SK-N-SH treated with all-trans-retinoic acid at 6 μM for 48 hours (cell line): Measurements from ENCODE around the gene AAK1.

Experiments used
- ARNTL ChIP-seq: fragments of 450-650 bp; formaldehyde crosslinking; IDR thresholded peaks from 2 replicates; pipeline ENCODE4 v1.5.0; 2020; ENCODE audit warnings: low read depth, mild to moderate bottlenecking, moderate library complexity, borderline replicate concordance
- BACH2 ChIP-seq: fragments of 250-450 bp; sonication (Bioruptor Pico); IDR thresholded peaks from 2 replicates; pipeline ENCODE4 v1.9.0; 2021; ENCODE audit warnings: mild to moderate bottlenecking, borderline replicate concordance
- CREB5 ChIP-seq: fragments of 250-450 bp; sonication (Bioruptor Pico); IDR thresholded peaks from 2 replicates; pipeline ENCODE4 v1.5.1; 2020; ENCODE audit warnings: low read depth, mild to moderate bottlenecking, moderate library complexity
- GLIS3 ChIP-seq: fragments of 250-450 bp; sonication (Bioruptor Pico); IDR thresholded peaks from 2 replicates; pipeline ENCODE4 v1.5.0; 2020; ENCODE audit warnings: mild to moderate bottlenecking, moderate library complexity
- ISL1 ChIP-seq: fragments of 250-450 bp; sonication (Bioruptor Pico); IDR thresholded peaks from 2 replicates; pipeline ENCODE4 v2.1.2; 2022; ENCODE audit warnings: mild to moderate bottlenecking, moderate library complexity
- PATZ1 ChIP-seq: fragments of 250-450 bp; sonication (Bioruptor Pico); IDR thresholded peaks from 2 replicates; pipeline ENCODE4 v1.8.0; 2020; ENCODE audit warnings: mild to moderate bottlenecking, moderate library complexity, borderline replicate concordance
- POU6F1 ChIP-seq: fragments of 250-450 bp; sonication (Bioruptor Pico); IDR thresholded peaks from 2 replicates; pipeline ENCODE4 v1.8.0; 2021; ENCODE audit warnings: low read depth, mild to moderate bottlenecking, moderate library complexity, borderline replicate concordance
- RARB ChIP-seq: fragments of 250-450 bp; sonication (Bioruptor Pico); IDR thresholded peaks from 2 replicates; pipeline ENCODE4 v1.8.0; 2021; ENCODE audit warnings: mild to moderate bottlenecking, moderate library complexity
- SNAI2 ChIP-seq: fragments of 250-450 bp; sonication (Bioruptor Pico); IDR thresholded peaks from 2 replicates; pipeline ENCODE4 v1.5.0; 2020; ENCODE audit warnings: mild to moderate bottlenecking, moderate library complexity
- TCF4 ChIP-seq: fragments of 250-450 bp; sonication (Bioruptor Pico); IDR thresholded peaks from 2 replicates; pipeline ENCODE4 v1.8.0; 2021; ENCODE audit warnings: mild to moderate bottlenecking, moderate library complexity, borderline replicate concordance
- ZFP3 ChIP-seq: fragments of 250-450 bp; sonication (Bioruptor Pico); IDR thresholded peaks from 2 replicates; pipeline ENCODE4 v1.5.0; 2020; ENCODE audit warnings: mild to moderate bottlenecking, moderate library complexity

GRCh38 chr2:69682525-69682924 is 39.0 kb upstream of the AAK1 start:
- TF ChIP-seq CREB5 (CRISPR knock-in tag) (no peak), ZFP3 (CRISPR knock-in tag) (no peak), SNAI2 (CRISPR knock-in tag) (no peak), RARB (CRISPR knock-in tag) (no peak), GLIS3 (no peak), PATZ1 (CRISPR knock-in tag) (no peak), POU6F1 (CRISPR knock-in tag) (no peak), BACH2 (CRISPR knock-in tag) (no peak), ISL1 (CRISPR knock-in tag) (no peak), TCF4 (CRISPR knock-in tag) (no peak), ARNTL (CRISPR knock-in tag) (no peak)
